HL-60 (cell line): ENCODE data around the gene IZUMO4.

Experiments
- DNase-seq, 2 experiments: peaks; one replicate each; pipeline ENCODE4 v3.0.0-alpha.2; 2010 to 2020; ENCODE audit warnings: low read depth in 1 of 2, low spot score in 1 of 2
- H3K27ac ChIP-seq: fragments of 250-450 bp; sonication (Bioruptor Pico); replicated peaks from 2 replicates; pipeline ENCODE4 v1.5.1; 2020; ENCODE audit warnings: mild to moderate bottlenecking, moderate library complexity
- H3K27me3 ChIP-seq: fragments of 250-450 bp; sonication (Bioruptor Pico); 2 replicates; pipeline ENCODE4 v1.5.1; 2021; ENCODE audit warnings: mild to moderate bottlenecking, moderate library complexity; ENCODE audit not compliant: insufficient read depth, poor library complexity, severe bottlenecking
- H3K4me3 ChIP-seq: replicated peaks from 2 replicates; pipeline ENCODE4 v1.5.1; 2011; ENCODE audit warnings: mild to moderate bottlenecking, control low read depth, low read length; ENCODE audit not compliant: insufficient read depth
- GABPA ChIP-seq: IDR thresholded peaks from 2 replicates; pipeline ENCODE4 v1.6.1; 2012; ENCODE audit warnings: low read depth
- POLR2AphosphoS5 ChIP-seq: IDR thresholded peaks from 2 replicates; pipeline ENCODE4 v1.6.1; 2012; ENCODE audit warnings: low read depth
- SPI1 ChIP-seq: IDR thresholded peaks from 2 replicates; pipeline ENCODE4 v1.6.1; 2012; ENCODE audit warnings: low read depth, mild to moderate bottlenecking, borderline replicate concordance
- TF ChIP-seq, protein P1 (sequence below): IDR thresholded peaks from 2 replicates; pipeline ENCODE4 v1.6.1; 2012; ENCODE audit warnings: low read depth; ENCODE audit not compliant: insufficient replicate concordance
- TF ChIP-seq, protein P2 (sequence below): IDR thresholded peaks from one replicate; pipeline ENCODE4 v1.5.1; 2011; ENCODE audit warnings: low read length, control low read depth, inconsistent platforms; ENCODE audit not compliant: insufficient read depth

IZUMO4 gene

DNA sequence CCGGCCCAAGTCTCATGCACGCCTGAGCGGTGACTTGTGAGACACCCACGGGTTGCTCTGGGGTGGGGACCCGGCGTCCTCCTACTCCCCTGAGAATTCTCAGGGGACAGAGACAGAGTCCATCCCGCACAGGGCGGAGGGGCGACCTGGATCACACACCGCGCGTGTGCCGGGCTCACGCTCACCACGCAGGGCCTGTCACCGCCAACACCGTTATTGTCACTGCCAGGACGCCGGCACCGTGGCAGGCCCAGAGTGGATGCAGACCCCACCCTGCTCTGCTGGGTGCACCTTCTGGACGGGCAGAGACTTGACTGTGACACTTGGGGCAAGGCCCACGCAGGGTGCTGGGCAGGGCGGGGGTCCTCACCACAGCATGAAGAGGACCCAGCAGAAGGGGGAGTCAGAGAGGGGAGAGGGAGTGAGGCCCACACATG is 16.8 kb upstream of the IZUMO4 start:
- no peak for TF ChIP-seq GABPA
- TF ChIP-seq POLR2AphosphoS5: no peak; the same call in 1 of the 2 replicates
- TF ChIP-seq, protein P1, sequence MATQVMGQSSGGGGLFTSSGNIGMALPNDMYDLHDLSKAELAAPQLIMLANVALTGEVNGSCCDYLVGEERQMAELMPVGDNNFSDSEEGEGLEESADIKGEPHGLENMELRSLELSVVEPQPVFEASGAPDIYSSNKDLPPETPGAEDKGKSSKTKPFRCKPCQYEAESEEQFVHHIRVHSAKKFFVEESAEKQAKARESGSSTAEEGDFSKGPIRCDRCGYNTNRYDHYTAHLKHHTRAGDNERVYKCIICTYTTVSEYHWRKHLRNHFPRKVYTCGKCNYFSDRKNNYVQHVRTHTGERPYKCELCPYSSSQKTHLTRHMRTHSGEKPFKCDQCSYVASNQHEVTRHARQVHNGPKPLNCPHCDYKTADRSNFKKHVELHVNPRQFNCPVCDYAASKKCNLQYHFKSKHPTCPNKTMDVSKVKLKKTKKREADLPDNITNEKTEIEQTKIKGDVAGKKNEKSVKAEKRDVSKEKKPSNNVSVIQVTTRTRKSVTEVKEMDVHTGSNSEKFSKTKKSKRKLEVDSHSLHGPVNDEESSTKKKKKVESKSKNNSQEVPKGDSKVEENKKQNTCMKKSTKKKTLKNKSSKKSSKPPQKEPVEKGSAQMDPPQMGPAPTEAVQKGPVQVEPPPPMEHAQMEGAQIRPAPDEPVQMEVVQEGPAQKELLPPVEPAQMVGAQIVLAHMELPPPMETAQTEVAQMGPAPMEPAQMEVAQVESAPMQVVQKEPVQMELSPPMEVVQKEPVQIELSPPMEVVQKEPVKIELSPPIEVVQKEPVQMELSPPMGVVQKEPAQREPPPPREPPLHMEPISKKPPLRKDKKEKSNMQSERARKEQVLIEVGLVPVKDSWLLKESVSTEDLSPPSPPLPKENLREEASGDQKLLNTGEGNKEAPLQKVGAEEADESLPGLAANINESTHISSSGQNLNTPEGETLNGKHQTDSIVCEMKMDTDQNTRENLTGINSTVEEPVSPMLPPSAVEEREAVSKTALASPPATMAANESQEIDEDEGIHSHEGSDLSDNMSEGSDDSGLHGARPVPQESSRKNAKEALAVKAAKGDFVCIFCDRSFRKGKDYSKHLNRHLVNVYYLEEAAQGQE: no peak
- TF ChIP-seq, protein P2, sequence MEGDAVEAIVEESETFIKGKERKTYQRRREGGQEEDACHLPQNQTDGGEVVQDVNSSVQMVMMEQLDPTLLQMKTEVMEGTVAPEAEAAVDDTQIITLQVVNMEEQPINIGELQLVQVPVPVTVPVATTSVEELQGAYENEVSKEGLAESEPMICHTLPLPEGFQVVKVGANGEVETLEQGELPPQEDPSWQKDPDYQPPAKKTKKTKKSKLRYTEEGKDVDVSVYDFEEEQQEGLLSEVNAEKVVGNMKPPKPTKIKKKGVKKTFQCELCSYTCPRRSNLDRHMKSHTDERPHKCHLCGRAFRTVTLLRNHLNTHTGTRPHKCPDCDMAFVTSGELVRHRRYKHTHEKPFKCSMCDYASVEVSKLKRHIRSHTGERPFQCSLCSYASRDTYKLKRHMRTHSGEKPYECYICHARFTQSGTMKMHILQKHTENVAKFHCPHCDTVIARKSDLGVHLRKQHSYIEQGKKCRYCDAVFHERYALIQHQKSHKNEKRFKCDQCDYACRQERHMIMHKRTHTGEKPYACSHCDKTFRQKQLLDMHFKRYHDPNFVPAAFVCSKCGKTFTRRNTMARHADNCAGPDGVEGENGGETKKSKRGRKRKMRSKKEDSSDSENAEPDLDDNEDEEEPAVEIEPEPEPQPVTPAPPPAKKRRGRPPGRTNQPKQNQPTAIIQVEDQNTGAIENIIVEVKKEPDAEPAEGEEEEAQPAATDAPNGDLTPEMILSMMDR: no peak
- TF ChIP-seq SPI1: no peak
- no peak for DNase-seq
- H3K27ac ChIP-seq: no peak overlapping the region
- no peak overlapping the region for H3K4me3 ChIP-seq
- no peaks in the 10 kb centered on the region for H3K27me3 ChIP-seq

DNA sequence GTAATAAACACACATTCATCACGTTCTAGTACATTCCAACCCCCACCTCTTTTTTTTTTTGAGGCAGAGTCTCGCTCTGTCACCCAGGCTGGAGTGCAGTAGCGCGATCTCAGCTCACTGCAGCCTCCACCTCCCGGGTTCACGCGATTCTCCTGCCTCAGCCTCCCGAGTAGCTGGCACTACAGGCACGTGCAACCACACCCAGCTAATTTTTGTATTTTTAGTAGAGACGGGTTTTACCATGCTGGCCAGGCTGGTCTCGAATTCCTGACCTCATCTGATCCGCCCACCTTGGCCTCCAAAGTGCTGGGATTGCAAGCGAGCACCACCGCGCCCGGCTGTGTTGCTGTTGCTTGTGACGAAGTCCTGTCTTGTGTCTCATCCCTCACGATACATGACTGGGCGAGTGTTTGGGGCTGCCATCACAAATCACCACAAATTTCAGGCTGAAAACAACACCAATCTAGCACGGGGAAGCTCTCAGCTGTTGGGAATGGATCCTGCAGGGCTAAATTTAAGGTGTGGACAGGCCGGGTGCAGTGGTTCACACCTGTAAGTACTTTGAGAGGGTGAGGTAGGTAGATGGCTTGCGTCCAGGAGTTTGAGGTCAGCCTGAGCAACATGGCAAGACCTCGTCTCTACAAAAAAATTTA is 16.3 kb upstream of the IZUMO4 start:
- no peaks in the 10 kb centered on the region for H3K27me3 ChIP-seq

DNA sequence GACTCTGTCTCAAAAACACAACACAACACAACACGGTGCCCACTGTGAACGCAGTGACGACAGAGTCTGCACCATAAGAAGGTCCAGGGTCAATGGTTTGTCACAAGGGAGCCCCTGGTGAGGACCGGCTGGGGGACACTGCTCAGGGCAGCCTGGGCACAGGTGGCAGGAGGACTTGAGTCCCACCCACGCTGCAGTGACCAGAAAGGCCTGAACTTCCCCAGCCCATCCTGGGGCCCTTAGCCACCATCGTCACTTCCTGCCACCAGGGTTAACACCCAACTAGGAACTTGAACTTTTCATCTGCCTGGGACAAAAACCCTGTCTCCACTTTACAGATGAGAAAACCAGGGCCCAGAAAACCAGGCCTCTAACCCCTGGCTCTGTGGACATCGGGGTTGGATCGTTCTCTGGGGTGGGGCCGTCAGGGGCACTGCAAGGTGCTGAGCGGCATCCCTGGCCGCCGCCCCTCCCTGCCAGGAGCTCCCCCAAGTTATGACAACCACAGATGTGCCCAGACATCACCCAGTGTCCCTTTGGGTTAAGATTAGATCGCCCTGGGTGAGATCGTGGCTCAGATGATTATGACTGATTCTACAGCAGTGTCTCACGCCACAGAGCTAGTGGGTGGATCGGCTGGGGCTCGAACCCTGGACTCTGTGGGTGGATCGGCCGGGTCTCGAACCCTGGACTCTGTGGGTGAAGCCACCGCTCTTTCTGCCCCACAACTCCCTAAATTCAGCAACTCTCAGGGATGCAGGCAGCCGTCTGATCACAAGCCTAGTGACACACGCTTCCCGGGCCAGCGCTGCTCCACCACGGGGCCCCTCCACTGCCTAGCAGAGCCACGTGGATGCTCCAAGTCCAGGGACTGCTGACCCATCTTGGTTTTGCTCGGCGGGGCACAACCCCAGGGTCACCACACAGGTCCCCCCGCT is 14.6 kb upstream of the IZUMO4 start:
- Histone ChIP-seq H3K27me3 (no peaks in the 10 kb centered on the region), H3K27ac (peak overlapping the region; percentile 100), H3K4me3 (peak overlapping the region; percentile 71)
- DNase-seq: peak; percentile 78 to 81
- peak; percentile 41 for TF ChIP-seq POLR2AphosphoS5
- TF ChIP-seq GABPA: peak; percentile 37; the same call in 1 of the 2 replicates
- TF ChIP-seq, protein P2: no peak
- TF ChIP-seq, protein P1: no peak
- peak; percentile 41; the same call in 1 of the 2 replicates for TF ChIP-seq SPI1

More for the DNA sequence above, 16.3 kb upstream of the IZUMO4 start:
- no peak for TF ChIP-seq GABPA
- TF ChIP-seq, protein P1: no peak
- no peak for TF ChIP-seq SPI1
- TF ChIP-seq, protein P2: no peak
- peak; percentile 10; the same call in 1 of the 2 replicates for TF ChIP-seq POLR2AphosphoS5
- Histone ChIP-seq H3K4me3 (no peak overlapping the region), H3K27ac (no peak overlapping the region; the same call in 1 of the 2 replicates)
- no peak for DNase-seq
